Erythroblast (primary cell): ENCODE data around the gene TCEAL1.
"Not testable (repeated sequence)": the region's sequence is repeated elsewhere in the genome, so short reads cannot be mapped to it uniquely, and the experiment has no call there.

Source experiments
- DNase-seq, 2 experiments: peaks; one replicate each; lab custom pipeline; 2025; lab: John Stamatoyannopoulos, UW
- GATA1 ChIP-seq: IDR thresholded peaks from 2 replicates; pipeline ENCODE4 v1.6.1; 2011; ENCODE audit warnings: low read depth, mild to moderate bottlenecking, control low read depth, low read length, moderate library complexity
- POLR2A ChIP-seq: IDR thresholded peaks from 2 replicates; pipeline ENCODE4 v1.6.1; 2011; ENCODE audit warnings: mild to moderate bottlenecking, low read length

Gene TCEAL1, protein sequence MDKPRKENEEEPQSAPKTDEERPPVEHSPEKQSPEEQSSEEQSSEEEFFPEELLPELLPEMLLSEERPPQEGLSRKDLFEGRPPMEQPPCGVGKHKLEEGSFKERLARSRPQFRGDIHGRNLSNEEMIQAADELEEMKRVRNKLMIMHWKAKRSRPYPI

DNA sequence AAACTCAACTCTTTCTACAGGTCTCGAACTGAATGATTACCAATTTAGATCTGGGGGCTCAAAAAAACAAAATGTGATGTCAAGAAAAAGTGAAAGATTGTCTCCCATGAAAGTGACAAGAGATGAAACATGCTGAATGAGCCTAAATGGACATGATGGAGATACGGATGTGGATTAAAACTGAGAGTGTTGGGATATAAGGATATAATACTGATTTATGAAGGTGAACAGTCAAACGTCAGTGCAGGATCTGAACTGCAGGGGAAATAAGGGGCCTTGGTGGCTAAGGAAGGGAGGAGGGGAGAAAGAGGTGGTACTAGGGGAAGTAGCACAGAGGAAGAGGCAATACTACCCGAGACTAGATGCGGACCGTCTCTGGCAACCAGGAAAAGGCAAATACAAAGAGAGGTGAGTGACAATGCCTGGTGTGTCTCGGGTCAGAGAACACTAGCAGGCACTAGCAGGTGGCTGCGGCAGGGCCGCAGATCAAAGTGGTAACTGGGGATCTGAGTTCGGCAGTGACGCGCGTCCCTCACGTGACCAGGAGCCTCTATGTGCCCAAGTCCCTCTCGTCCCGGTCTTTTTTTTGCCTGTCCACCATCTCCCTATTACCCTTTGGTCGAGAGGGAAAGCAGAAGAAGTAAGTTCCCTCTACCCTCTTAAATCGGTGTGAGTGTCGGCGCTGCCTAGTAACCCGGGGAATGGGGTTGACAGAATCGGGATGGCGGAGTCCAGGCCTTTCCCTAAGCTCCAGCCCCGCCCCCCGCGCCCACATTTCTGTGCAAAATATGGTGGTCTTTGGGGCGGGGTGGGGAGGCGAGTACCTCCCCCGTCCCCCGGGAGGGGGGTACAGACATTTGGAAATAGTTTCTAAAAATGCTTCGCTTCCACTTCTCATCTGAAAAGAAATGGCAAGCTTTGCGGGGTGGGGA lies at the start of gene TCEAL1:
TCEAL1 (plus strand) TSS at position 590 of the 932 bp plus-strand sequence. CDS start 942 bp downstream, outside the sequence.
- TF ChIP-seq GATA1, result no peak
- TF ChIP-seq POLR2A, result no peak
- DNase-seq, result peak; percentile 50 to 54

DNA sequence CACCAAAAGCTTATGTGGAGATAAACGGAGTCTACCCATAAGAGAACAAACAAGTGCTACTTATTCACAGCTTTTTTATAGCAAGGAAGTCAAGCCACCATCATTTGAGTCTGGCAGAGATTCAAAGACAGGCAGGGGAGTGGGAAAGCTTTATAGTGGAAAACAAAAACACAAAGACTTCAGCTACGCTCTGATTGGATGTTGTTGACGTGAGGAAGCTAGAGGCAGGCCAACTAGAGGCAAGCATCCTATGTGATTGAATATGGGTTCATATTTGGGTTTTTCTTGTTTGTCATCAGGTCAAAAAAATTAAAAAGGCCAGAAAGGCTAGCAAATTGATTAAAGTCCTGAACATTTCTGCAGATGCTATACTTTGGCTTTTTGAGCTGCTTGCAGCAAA lies 44.2 kb upstream of the TCEAL1 start:
- DNase-seq, result no peak
- TF ChIP-seq GATA1, result no peak
- no peak for TF ChIP-seq POLR2A

DNA sequence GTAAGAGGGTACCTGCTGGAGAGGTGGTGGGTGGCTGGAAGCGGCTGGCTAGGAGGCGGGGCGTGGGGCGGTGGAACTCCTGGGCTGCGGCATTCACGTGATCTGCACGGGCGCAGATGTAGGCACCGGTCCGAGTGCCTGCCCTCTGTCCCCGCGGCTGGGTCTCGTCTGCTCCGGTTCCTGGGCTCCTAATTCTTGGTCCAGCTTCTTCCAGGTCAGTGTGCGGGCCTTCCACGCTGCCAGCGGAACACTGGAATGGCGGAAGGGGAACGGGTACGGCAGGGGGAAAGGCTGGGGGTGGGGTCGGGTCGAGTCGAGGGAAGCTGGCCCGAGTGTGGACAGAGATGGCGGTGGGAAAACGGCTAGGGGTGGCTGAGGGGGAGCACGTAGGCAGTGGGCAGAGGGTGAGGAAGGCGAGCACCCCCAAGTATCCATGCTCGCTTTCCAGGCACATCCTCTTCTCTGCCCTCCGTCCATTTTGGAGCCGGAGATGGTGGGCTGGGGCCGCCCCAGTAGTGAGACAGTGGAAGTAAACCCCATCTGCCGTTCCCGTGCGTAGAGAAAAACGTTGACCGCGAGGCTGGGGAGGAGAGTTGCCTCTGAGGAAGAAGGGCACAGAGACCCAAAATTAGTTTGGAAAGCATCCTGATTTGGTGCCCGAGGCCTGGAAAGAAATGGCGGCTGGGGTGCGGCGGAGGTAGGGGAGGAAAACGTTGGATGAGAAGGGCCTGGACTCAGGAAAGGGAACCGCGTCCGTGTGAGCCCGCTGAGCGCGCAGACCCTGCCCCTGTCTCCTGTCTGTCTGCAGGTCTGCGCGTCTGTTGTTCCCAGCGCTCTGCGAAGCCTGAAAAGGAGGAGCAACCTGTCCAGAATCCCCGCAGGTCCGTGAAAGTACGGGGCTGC lies 43.1 kb upstream of the TCEAL1 start, which contains the start of gene TCEAL4:
TCEAL4 (plus strand) TSS at position 105 of the 903 bp plus-strand sequence. CDS start 1,161 bp downstream, outside the sequence.
- no peak for TF ChIP-seq GATA1
- peak; percentile 23 to 29 for DNase-seq

DNA sequence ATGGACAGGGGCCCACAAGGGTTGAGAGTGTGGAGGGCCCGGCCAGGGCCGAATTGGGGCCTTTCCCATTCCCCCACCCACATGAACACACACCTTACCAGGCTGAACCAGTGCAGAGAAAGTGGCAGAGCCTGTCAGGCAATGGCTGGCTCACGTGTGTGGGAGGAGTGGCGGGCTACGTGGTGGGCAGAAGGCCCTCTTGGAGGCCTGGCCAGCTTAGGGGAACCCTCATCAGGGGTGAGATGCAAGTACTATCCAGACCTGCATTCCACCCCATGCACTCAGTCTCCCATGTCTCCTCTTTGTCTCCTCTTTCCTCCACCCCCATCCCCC lies 42.5 kb upstream of the TCEAL1 start:
- DNase-seq, result no peak
- TF ChIP-seq POLR2A (no peak), GATA1 (no peak)

DNA sequence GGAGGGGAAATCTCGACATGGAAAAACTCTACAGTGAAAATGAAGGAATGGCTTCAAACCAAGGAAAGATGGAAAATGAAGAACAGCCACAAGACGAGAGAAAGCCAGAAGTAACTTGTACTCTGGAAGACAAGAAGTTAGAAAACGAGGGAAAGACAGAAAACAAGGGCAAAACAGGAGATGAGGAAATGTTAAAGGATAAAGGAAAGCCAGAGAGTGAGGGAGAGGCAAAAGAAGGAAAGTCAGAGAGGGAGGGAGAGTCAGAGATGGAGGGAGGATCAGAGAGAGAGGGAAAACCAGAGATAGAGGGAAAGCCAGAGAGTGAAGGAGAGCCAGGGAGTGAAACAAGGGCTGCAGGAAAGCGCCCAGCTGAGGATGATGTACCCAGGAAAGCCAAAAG lies 42.1 kb upstream of the TCEAL1 start:
- no peak for TF ChIP-seq GATA1
- no peak for TF ChIP-seq POLR2A
- DNase-seq, result no peak

DNA sequence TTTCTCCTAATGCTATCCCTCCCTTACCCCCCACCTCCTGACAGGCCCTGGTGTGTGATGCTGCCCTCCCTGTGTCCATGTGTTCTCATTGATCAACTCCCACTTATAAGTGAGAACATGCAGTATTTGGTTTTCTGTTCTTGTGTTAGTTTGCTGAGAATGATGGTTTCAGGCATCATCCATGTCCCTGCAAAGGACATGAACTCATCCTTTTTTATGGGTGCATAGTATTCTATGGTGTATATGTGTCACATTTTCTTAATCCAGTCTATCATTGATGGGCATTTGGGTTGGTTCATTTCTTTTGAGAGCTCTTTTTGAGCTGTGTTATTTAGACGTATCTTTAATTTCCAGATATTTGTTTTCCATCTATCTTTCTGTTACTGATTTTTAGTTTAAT lies 36.5 kb upstream of the TCEAL1 start:
- not testable (repeated sequence) for DNase-seq

DNA sequence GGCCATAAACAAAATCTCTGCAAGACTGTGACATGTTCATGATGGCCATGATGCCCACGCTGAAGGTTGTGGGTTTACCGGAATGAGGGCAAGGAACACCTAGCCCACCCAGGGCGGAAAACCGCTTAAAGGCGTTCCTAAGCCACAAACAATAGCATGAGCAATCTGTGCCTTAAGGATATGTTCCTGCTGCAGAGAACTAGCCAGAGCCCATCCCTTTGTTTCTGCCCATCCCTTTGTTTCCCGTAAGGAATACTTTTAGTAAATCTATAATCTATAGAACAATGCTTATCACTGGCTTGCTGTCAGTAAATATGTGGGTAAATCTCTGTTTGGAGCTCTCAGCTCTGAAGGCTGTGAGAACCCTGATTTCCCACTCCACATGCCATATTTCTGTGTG lies 33.6 kb upstream of the TCEAL1 start:
- not testable (repeated sequence) for DNase-seq

DNA sequence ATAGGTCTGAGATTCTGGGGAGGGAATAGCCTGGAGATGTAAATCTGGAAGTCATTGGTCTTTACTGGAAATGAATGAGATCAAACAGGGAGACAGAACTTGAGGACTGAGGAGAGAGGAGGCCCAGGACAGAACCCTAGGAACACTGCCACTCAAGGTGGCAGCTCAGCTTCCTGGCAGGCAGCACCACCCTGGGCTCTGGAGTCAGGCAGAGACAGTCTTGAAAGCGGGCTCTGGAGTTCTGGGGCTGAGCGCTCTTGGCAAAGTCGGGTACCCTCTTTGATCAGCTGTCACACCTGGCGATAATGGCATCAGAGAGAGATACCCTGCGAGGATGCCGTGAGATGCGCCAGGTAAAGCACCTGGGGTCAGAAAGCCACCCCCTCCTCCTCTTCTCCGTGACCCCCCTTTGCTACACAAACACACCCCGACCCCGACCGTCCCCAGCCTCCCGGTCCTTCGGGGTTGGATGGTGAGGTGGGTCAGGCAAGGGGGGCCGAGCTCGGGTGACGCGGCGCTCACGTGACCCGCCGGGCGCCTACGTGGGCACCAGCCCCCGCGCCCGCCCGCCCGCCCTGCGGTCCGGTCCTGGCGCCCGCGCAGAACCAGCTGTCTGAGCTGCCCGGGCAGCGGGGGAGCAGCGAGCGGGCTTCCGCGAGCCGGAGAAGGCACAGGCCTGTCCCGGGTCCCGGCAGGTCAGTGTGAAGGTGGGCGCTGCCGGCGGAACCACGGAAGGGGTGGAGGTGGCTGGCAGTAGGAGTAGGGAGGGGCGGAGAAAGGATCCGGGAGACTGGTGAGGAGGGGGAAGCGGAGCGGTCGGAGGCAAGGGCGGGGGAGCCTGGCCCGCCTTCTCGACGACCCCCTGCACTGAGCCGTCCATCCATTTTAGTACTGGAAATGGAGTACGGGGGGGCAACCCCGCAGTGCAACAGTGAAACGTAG lies 21.1 kb upstream of the TCEAL1 start, which contains the start of gene TCEAL3:
TCEAL3 (plus strand) TSS at position 600 of the 942 bp plus-strand sequence. CDS start 1,102 bp downstream, outside the sequence.
- TF ChIP-seq POLR2A (no peak), GATA1 (no peak)
- DNase-seq, result peak; percentile 27 to 30

DNA sequence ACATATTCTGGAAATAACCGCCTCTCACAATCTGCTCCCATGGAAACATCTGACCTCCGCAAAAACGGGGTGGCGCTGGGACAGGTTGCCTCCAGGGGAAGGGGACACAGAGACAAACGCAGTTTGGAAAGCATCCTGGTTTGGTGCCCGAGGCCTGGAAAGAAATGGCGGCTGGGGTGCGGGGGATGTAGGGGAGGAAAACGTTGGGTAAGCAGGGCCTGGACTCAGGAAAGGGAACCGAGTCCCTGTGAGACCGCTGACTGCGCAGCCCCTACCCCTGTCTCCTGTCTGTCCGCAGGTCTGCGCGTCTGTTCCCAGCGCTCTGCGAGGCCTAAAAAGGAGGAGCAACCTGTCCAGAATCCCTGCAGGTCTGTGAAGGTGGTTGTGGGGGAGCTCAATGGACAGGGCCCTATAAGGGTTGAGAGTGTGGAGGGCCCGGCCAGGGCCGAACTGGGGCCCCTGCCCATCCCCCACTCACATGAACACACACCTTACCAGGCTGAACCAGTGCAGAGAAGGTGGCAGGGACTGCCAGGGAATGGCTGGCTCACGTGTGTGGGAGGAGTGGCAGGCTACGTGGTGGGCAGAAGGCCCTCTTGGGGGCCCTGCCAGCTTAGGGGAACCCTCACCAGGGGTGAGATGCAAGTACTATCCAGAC lies 20.3 kb upstream of the TCEAL1 start:
- no peak for TF ChIP-seq POLR2A
- no peak for TF ChIP-seq GATA1
- DNase-seq, result no peak

DNA sequence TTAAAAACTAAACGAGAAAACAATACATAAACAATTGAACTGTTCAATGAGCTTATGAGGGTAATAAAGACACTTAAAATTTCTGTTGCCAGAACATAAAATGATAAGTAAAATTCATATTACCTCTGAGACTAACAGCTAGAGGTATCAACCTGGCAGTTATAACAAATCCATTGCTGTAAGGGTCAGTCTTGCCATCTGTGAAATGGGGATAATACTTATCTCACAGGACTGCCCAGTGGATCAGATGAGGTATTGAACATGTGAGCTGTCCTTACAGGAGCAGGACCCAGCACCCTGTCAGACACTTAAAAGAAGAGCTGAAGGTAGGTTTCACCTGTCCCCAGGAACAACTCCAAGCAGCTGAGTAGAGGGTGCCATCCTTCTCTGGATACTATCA lies 18.5 kb upstream of the TCEAL1 start:
- no peak for DNase-seq
- TF ChIP-seq GATA1 (no peak), POLR2A (no peak)

DNA sequence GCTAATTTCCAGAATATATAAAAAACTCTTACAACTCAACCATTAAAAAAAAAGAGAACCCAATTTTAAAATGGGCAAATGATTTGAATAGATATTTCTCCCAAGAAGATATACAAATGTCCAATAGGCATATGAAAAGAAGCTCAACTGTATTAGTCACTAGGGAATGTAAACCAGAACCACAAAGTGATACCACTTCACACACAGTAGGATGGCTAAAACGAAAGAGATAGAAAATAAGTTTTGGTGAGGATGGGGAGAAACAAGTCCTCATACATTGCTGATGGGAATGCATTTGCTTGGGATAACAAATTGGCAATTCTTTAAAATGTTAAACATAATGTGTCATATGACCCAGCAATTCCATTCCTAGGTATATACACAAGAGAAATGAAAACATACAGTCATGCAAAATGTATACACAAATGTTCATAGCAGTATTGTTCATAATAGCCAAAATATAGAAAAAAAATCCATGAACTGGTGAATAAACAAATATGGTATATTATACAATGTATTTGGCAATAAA lies 15.3 kb upstream of the TCEAL1 start:
- no peak for DNase-seq
- TF ChIP-seq POLR2A, result no peak
- TF ChIP-seq GATA1, result no peak

DNA sequence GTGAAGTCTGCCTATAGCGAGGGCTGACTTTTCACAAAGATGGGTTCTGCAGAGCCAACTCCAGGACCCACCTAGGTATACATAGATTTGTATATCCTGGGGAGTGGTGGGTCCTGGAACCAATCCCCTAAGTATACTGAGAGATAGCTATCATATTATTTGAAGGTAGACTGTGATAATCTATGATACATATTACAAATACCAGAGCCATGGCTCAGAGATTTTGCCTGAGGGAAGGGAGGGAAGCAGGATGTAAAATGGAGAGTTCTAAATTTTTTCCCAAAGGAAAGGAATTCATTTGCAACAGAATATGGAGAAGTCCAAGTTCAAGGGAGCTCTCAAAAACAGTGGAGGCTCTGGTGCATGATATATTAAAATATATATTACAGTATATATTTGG lies 13.8 kb upstream of the TCEAL1 start:
- DNase-seq, result no peak
- TF ChIP-seq GATA1 (no peak), POLR2A (no peak)
